ENCODE measurements around the gene LTBP1. TPM values are rescaled to one million over a fixed set of nuclear protein-coding genes. Genes with fewer than 3 reads are reported as not detected.

The LTBP1 gene
- polyA plus RNA-seq, 2 of the 4 experiments (the other 2 are of a cell fraction), result 23.8 to 30.4 TPM

DNA sequence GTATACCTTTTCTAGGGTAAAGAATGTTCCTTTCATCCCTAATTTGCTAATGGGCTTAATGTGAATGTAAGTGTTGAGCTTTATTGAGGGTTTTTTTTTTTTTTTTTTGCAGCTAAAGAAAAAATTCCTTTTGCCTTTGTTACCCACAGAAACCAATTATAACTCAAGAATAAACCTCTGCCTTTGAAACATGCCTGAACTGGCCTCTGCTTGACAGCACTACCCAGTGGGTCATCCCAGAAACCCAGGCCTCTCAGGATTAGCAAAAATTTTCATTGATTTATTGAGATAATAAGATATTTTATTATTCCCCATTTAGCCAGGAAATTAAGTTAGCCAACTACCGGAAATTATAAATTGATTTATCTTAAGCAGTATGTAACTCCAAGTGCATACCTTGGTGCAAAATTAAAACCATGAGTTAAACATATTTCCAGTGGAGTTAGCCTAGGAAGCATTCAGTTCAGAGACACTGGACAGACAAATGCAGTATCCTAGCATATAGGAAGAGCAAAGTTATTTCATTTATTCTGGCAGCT is 462.7 kb downstream of the LTBP1 start (continued):
- no peak for TF ChIP-seq KDM5A (IDR thresholded peaks at IDR 0.05)
- TF ChIP-seq RAD21 (conservative IDR thresholded peaks at IDR 0.05 in 1 of 2, IDR thresholded peaks at IDR 0.05 in 1 of 2), result no peak

DNA sequence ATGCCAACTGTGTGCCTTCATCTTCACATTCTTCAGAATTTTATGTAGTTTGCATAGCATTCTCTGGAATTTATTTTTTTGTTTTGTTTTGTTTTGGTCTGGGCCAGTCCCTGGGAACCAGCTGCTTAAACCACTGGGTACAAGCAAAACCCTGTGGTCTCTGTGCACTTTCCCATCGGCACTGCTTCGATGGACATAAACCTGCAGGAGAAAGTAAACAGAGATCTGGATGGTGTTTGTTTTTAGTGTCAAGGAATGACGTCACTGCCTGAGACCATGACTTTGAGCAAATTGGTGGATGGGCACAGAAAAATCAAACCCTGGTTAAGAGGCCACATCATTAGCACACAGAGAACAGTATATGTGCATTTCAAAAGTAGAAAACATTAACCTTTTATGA is 465.0 kb downstream of the LTBP1 start:
- DNase-seq (ENCODE audit: low read depth in 1 of 2, low spot score in 1 of 2) (peak; percentile 84 to 100), ATAC-seq (peak; percentile 99 to 100), FAIRE-seq (peak; percentile 89)
- Histone ChIP-seq H3K9me3 (peaks cover 11% of the 10 kb centered on the region), H3K4me2 (peak overlapping the region; percentile 79), H3K4me3 (no peak overlapping the region), H3K27ac (peak overlapping the region; percentile 79 to 82), H3K4me1 (peaks cover 21% of the 10 kb centered on the region)
- WGBS (ENCODE audit: missing lambda C conversion rate), result 1% methylated on average over 3 of the region's 3 CpGs
- peak; percentile 66; the same call in 1 of the 2 replicates for TF ChIP-seq RARB (CRISPR knock-in tag; IDR thresholded peaks at IDR 0.05)
- TF ChIP-seq HOXB5 (CRISPR knock-in tag; IDR thresholded peaks at IDR 0.05), result peak; percentile 71; the same call in 1 of the 2 replicates
- TF ChIP-seq FOXS1 (CRISPR knock-in tag; IDR thresholded peaks at IDR 0.05), result peak; percentile 53; the same call in 1 of the 2 replicates
- peak; percentile 96 for TF ChIP-seq GATA3 (IDR thresholded peaks at IDR 0.05; ENCODE audit: borderline replicate concordance)
- peak; percentile 54; the same call in 2 of the 3 replicates for TF ChIP-seq SMC3 (IDR thresholded peaks at IDR 0.05)
- TF ChIP-seq, protein P1, sequence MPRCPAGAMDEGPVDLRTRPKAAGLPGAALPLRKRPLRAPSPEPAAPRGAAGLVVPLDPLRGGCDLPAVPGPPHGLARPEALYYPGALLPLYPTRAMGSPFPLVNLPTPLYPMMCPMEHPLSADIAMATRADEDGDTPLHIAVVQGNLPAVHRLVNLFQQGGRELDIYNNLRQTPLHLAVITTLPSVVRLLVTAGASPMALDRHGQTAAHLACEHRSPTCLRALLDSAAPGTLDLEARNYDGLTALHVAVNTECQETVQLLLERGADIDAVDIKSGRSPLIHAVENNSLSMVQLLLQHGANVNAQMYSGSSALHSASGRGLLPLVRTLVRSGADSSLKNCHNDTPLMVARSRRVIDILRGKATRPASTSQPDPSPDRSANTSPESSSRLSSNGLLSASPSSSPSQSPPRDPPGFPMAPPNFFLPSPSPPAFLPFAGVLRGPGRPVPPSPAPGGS (IDR thresholded peaks at IDR 0.05), result peak; percentile 85
- peak; percentile 19; the same call in 1 of the 2 replicates for TF ChIP-seq HOXB13 (CRISPR knock-in tag; IDR thresholded peaks at IDR 0.05; ENCODE audit: low read depth)
- no peak for TF ChIP-seq EHMT2 (IDR thresholded peaks at IDR 0.05; ENCODE audit: low read depth)
- TF ChIP-seq, protein P2, sequence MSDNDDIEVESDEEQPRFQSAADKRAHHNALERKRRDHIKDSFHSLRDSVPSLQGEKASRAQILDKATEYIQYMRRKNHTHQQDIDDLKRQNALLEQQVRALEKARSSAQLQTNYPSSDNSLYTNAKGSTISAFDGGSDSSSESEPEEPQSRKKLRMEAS (IDR thresholded peaks at IDR 0.05), result peak; percentile 70
- peak; percentile 91 to 98 for TF ChIP-seq JUN (IDR thresholded peaks at IDR 0.05)
- no peak for TF ChIP-seq HOXA7 (CRISPR knock-in tag; IDR thresholded peaks at IDR 0.05)
- TF ChIP-seq NFE2L2 (conservative IDR thresholded peaks at IDR 0.05; ENCODE audit: low read length), result peak; percentile 62; the same call in 1 of the 2 replicates
- no peak for TF ChIP-seq TP53 (CRISPR knock-in tag; IDR thresholded peaks at IDR 0.05)
- TF ChIP-seq, protein P3, sequence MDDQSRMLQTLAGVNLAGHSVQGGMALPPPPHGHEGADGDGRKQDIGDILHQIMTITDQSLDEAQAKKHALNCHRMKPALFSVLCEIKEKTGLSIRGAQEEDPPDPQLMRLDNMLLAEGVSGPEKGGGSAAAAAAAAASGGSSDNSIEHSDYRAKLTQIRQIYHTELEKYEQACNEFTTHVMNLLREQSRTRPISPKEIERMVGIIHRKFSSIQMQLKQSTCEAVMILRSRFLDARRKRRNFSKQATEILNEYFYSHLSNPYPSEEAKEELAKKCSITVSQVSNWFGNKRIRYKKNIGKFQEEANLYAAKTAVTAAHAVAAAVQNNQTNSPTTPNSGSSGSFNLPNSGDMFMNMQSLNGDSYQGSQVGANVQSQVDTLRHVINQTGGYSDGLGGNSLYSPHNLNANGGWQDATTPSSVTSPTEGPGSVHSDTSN (IDR thresholded peaks at IDR 0.05), result peak; percentile 56; the same call in 1 of the 2 replicates
- no peak for TF ChIP-seq KDM5A (IDR thresholded peaks at IDR 0.05)
- TF ChIP-seq FOSB (CRISPR knock-in tag; IDR thresholded peaks at IDR 0.05), result no peak
- no peak for TF ChIP-seq POLR2AphosphoS2 (conservative IDR thresholded peaks at IDR 0.05; ENCODE audit: low read length)
- TF ChIP-seq ZFP36 (IDR thresholded peaks at IDR 0.05; ENCODE audit: borderline replicate concordance, partially characterized antibody), result peak; percentile 51
- no peak for TF ChIP-seq MYC (IDR thresholded peaks at IDR 0.05; ENCODE audit: borderline replicate concordance, low read length)
- peak; percentile 94 to 95; a peak in 4 of 5 replicates for TF ChIP-seq EP300 (IDR thresholded peaks at IDR 0.05)
- TF ChIP-seq JUNB (IDR thresholded peaks at IDR 0.05), result peak; percentile 86
- no peak for TF ChIP-seq EHF (CRISPR knock-in tag; IDR thresholded peaks at IDR 0.05)
- peak; percentile 71 for TF ChIP-seq MAFK (IDR thresholded peaks at IDR 0.05; ENCODE audit: partially characterized antibody)
- peak; percentile 45 to 56; a peak in 1 of 4 replicates for TF ChIP-seq CEBPB (IDR thresholded peaks at IDR 0.05)
- peak; percentile 49; the same call in 1 of the 2 replicates for TF ChIP-seq FOSL2 (IDR thresholded peaks at IDR 0.05)
- peak; percentile 95 for TF ChIP-seq FOSL2 (CRISPR knock-in tag; IDR thresholded peaks at IDR 0.05)
- TF ChIP-seq RAD21 (conservative IDR thresholded peaks at IDR 0.05 in 1 of 2, IDR thresholded peaks at IDR 0.05 in 1 of 2), result peak; percentile 15 to 52; a peak in 2 of 5 replicates
- peak; percentile 54; the same call in 1 of the 2 replicates for TF ChIP-seq RFX5 (IDR thresholded peaks at IDR 0.05)
- ChIA-PET CTCF (interaction anchor here (1.3 to 2.2 kb wide), 4 partner anchors 21 to 378 kb away, joined by 3 to 11 read pairs (median 4); no protein-coding TSS in a partner anchor), POLR2A (interaction anchor here (0.7 to 1.3 kb wide), 2 partner anchors 136 to 789 kb away, joined by 3 to 6 read pairs; no protein-coding TSS in a partner anchor)
